ENCODE results near the gene MOB3A.
"Not testable (repeated sequence)": the region's sequence is repeated elsewhere in the genome, so short reads cannot be mapped to it uniquely, and the experiment has no call there.

Gene MOB3A

DNA sequence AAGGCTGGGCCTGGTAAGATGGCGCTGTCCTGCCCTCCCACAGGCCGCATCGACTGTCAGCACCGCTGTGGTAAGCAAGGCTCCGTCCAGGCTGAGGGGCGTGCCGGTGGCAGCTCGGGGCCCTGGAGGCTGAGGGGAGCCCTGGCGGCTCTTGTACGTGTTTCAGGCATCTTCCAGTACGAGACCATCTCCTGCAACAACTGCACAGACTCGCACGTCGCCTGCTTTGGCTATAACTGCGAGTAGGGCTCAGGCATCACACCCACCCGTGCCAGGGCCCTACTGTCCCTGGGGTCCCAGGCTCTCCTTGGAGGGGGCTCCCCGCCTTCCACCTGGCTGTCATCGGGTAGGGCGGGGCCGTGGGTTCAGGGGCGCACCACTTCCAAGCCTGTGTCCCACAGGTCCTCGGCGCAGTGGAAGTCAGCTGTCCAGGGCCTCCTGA, 1.8 kb upstream of the MOB3A start:
- TF ChIP-seq, protein P1, sequence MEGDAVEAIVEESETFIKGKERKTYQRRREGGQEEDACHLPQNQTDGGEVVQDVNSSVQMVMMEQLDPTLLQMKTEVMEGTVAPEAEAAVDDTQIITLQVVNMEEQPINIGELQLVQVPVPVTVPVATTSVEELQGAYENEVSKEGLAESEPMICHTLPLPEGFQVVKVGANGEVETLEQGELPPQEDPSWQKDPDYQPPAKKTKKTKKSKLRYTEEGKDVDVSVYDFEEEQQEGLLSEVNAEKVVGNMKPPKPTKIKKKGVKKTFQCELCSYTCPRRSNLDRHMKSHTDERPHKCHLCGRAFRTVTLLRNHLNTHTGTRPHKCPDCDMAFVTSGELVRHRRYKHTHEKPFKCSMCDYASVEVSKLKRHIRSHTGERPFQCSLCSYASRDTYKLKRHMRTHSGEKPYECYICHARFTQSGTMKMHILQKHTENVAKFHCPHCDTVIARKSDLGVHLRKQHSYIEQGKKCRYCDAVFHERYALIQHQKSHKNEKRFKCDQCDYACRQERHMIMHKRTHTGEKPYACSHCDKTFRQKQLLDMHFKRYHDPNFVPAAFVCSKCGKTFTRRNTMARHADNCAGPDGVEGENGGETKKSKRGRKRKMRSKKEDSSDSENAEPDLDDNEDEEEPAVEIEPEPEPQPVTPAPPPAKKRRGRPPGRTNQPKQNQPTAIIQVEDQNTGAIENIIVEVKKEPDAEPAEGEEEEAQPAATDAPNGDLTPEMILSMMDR (IDR thresholded peaks at IDR 0.05; ENCODE audit: insufficient read depth, low read depth, low read length, missing control alignments): no peak
- DNase-seq (ENCODE audit: low read depth): no peak
- H3K4me3 ChIP-seq (ENCODE audit: low read depth, low read length): peak overlapping the region; percentile 63

DNA sequence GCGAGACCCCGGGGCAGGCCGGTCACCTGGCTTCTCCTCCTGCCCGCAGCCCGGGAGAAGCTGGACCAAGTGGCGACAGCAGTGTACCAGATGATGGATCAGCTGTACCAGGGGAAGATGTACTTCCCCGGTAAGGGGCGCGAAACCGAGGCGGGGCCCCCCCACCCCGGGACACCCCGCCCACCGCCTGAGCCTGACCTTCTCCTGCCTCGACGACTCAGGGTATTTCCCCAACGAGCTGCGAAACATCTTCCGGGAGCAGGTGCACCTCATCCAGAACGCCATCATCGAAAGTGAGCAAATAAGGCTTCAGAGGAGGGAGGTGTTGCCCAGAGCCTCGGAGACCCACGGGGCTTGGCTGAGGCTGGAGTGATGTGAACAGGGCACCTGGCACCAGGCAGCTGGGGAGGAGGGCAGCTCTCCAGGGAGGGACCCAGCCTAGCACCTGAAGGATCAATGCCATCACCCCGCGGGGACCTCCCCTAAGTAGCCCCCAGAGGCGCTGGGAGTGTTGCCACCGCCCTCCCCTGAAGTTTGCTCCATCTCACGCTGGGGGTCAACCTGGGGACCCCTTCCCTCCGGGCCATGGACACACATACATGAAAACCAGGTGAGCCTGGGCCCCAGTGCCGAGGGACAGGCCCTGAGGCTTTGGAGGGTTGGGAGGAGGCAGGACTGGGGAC, 1.2 kb upstream of the MOB3A start:
- peak overlapping the region; percentile 63 for H3K4me3 ChIP-seq (ENCODE audit: low read depth, low read length)
- peak; percentile 68 for DNase-seq (ENCODE audit: low read depth)

DNA sequence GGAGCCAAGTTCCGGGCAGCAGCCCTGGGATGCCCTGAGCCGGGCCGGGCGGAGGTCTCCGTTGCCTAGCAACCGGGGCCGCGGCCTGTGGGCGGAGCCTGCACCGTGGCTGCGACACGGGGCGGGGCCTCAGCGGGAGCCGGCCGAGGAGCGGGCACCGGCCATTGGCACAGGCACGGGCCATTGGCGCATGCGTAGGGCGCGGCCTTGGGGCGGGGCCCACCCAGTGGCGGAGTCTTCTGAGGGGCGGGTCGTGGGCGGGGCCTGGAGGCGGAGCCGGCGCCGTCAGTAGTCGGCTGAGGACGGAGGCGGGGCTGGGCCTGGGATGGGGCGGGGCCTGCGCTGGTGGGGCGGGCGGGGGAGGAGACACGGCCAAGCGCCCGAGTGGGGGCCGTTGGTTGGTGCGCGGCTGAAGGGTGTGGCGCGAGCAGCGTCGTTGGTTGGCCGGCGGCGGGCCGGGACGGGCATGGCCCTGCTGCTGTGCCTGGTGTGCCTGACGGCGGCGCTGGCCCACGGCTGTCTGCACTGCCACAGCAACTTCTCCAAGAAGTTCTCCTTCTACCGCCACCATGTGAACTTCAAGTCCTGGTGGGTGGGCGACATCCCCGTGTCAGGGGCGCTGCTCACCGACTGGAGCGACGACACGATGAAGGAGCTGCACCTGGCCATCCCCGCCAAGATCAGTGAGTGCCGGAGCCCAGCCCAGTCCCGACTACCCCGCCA, 515 bp upstream of the MOB3A start, which contains the start of gene IZUMO4:
Gene IZUMO4, plus strand, starts transcription at position 436 of the 723 bp plus-strand sequence. Its CDS starts 31 bp downstream, at position 467.
- TF ChIP-seq, protein P1 (IDR thresholded peaks at IDR 0.05; ENCODE audit: insufficient read depth, low read depth, low read length, missing control alignments): peak; percentile 42
- H3K4me3 ChIP-seq (ENCODE audit: low read depth, low read length): peak within 1 kb of the TSS; percentile 89
- peak; percentile 99 for DNase-seq (ENCODE audit: low read depth)

More for the DNA sequence above, 1.2 kb upstream of the MOB3A start:
- TF ChIP-seq, protein P1 (IDR thresholded peaks at IDR 0.05; ENCODE audit: insufficient read depth, low read depth, low read length, missing control alignments): no peak

DNA sequence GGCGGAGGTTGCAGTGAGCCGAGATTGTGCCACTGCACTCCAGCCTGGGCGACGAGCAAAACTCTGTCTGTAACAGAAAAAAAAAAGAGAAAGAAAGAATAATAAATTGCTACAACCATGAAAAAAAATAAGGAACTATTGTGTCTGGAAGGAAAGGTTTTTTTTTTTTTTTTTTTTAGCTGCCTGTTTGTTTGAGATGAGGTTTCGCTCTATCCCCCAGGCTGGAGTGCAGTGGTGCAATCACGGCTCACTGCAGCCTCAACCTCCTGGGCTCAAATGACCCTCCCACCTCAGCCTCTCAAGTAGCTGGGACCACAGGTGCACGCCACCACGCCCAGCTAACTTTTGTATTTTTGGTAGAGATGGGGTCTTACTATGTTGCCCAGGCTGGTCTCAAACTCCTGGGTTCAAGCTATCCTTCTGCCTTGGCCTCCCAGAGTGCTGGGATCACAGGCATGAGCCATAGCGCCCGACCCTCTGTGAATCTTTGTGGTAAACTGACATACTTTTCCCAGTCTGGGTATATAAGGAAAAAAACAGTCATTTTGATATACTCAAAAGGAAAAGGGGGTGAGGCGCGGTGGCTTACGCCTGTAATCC, 4.1 kb downstream of the MOB3A start:
- peak overlapping the region; percentile 89 for H3K4me3 ChIP-seq (ENCODE audit: low read depth, low read length)

DNA sequence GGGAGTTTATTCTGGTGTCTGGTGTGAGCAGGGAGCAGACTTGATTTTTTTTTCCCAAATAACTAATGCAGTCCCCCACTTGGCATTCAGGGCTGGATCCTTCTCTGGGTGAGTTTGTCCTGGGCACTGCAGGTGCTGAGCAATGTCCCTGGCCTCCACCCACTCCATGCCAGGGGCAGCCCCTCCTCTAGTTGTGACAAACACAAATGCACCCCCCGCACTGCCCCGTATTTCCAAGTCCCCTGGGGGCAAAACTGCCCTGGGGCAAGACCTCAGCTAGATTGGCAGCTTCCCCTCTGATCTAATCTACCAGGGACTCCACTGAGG, 6.4 kb downstream of the MOB3A start:
- peak overlapping the region; percentile 89 for H3K4me3 ChIP-seq (ENCODE audit: low read depth, low read length)
- TF ChIP-seq, protein P1 (IDR thresholded peaks at IDR 0.05; ENCODE audit: insufficient read depth, low read depth, low read length, missing control alignments): no peak
- no peak for DNase-seq (ENCODE audit: low read depth)

More for the DNA sequence above, 4.1 kb downstream of the MOB3A start:
- DNase-seq (ENCODE audit: low read depth): not testable (repeated sequence)

DNA sequence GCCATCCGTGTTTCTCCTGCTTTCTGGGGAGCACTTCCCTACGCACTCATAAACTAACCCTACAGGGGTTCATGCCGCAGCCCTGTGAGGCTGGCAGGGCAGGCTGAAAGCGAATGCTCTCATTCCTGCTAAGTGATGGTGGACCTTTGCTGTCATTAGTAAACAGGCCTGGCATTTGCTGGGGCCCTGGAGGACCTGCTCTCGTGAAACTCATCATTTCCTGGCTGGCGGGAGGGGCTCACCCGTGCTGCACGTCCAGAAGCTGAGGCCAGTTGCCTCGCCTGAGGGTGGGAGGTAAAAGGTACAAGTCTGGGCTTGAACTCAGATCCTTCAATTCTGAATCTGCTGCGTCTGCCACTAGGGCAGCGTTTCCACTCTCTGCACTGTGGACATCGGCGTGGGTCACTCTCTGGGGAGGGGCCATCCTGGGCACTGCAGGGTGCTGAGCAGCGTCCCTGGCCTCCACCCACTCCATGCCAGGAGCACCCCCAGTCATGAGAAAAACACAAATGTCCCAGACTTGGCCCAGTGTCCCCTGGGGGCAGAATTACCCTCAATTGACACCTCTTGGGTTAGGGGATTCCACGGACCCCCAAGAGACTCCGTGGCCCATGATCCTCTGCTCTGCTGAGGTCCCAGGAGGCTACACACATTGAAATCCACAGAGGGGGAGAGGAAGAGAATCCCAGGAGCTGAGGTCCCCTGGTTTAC, 7.0 kb downstream of the MOB3A start:
- peak overlapping the region; percentile 89 for H3K4me3 ChIP-seq (ENCODE audit: low read depth, low read length)
- TF ChIP-seq, protein P1 (IDR thresholded peaks at IDR 0.05; ENCODE audit: insufficient read depth, low read depth, low read length, missing control alignments): no peak
- DNase-seq (ENCODE audit: low read depth): peak; percentile 91

All from GM12865 (cell line).